ENCODE data around the gene S100A12. TPM values are rescaled to one million over a fixed set of nuclear protein-coding genes. Genes with fewer than 3 reads are reported as not detected.

S100A12 gene
- total and polyA plus RNA-seq, 2 donors (not counting 3 experiments of a cell fraction or from before 2014, with no cell fraction given), result not detected

GRCh38 chr1:153361480-153362109 lies 13.8 kb downstream of the S100A12 start:
- H2AFZ ChIP-seq (ENCODE audit: low read depth, low read length), result no peak overlapping the region
- TF ChIP-seq MYC (IDR thresholded peaks at IDR 0.05; ENCODE audit: low read depth, low read length) (no peak), CTCF (IDR thresholded peaks at IDR 0.05; ENCODE audit: extremely low read depth in 1 of 2, insufficient read depth in 1 of 2, low read depth in 1 of 2, low read length in 2 of 2) (no peak), POLR2A (IDR thresholded peaks at IDR 0.05; ENCODE audit: low read depth, low read length) (no peak)
- no peaks in the 10 kb centered on the region for H4K20me1 ChIP-seq (replicated peaks; ENCODE audit: control insufficient read depth, extremely low read depth, insufficient read depth, low read length)
- no peaks in the 10 kb centered on the region for H3K4me1 ChIP-seq (ENCODE audit: control insufficient read depth, extremely low read depth, insufficient read depth, low read length)
- DNase-seq (ENCODE audit: low read depth, low spot score) (no peak), FAIRE-seq (no peak)
- no peaks in the 10 kb centered on the region for H3K36me3 ChIP-seq (ENCODE audit: control insufficient read depth in 2 of 2, extremely low read depth in 1 of 2, insufficient read depth in 2 of 2, low read length in 2 of 2)
- BruUV-seq (replicated peaks), result no TSS peak
- ChIA-PET CTCF (interaction anchor here (1.2 to 1.7 kb wide), 2 partner anchors 9 to 134 kb away, joined by 3 to 8 read pairs; no protein-coding TSS in a partner anchor), POLR2A (no interaction called here)
- H3K4me2 ChIP-seq (ENCODE audit: insufficient read depth, low read length), result no peak overlapping the region
- no peaks in the 10 kb centered on the region for H3K79me2 ChIP-seq (ENCODE audit: control insufficient read depth, insufficient read depth, low read length)
- H3K9ac ChIP-seq (replicated peaks; ENCODE audit: extremely low read depth, insufficient read depth, low read length), result no peak overlapping the region
- no peak overlapping the region for H3K4me3 ChIP-seq (replicated peaks in 1 of 3; ENCODE audit: insufficient read depth in 1 of 3, low read depth in 1 of 3, low read length in 3 of 3)
- dilution Hi-C loops (cut with MboI; ENCODE audit: extremely low pct_ligation_motif_present, low sequenced_read_pairs) (no loop called here), intact Hi-C loops (cut with micrococcal nuclease) (no loop called here)
- H3K9me1 ChIP-seq (replicated peaks; ENCODE audit: control insufficient read depth, extremely low read depth, insufficient read depth, low read length), result no peaks in the 10 kb centered on the region
- no peak overlapping the region for H3K27ac ChIP-seq (ENCODE audit: insufficient read depth, low read depth, low read length)
- H3K27me3 ChIP-seq (ENCODE audit: control insufficient read depth in 2 of 2, insufficient read depth in 2 of 2, low read length in 2 of 2), result no peaks in the 10 kb centered on the region
- no peaks in the 10 kb centered on the region for H3K9me3 ChIP-seq (replicated peaks; ENCODE audit: control insufficient read depth, insufficient read depth, low read length)

GRCh38 chr1:153360592-153361479 lies 14.6 kb downstream of the S100A12 start:
- POLR2A ChIA-PET, result no interaction called here
- no peak for FAIRE-seq
- H3K27ac ChIP-seq (ENCODE audit: insufficient read depth, low read depth, low read length), result no peak overlapping the region
- no peaks in the 10 kb centered on the region for H3K4me1 ChIP-seq (ENCODE audit: control insufficient read depth, extremely low read depth, insufficient read depth, low read length)
- H4K20me1 ChIP-seq (replicated peaks; ENCODE audit: control insufficient read depth, extremely low read depth, insufficient read depth, low read length), result no peaks in the 10 kb centered on the region
- CTCF ChIA-PET, result interaction anchor here (0.8 to 13.2 kb wide), 4 partner anchors 8 to 149 kb away, joined by 3 to 331 read pairs (median 6); no protein-coding TSS in a partner anchor
- no peaks in the 10 kb centered on the region for H3K79me2 ChIP-seq (ENCODE audit: control insufficient read depth, insufficient read depth, low read length)
- H3K36me3 ChIP-seq (ENCODE audit: control insufficient read depth in 2 of 2, extremely low read depth in 1 of 2, insufficient read depth in 2 of 2, low read length in 2 of 2), result no peaks in the 10 kb centered on the region
- no peak overlapping the region for H3K4me2 ChIP-seq (ENCODE audit: insufficient read depth, low read length)
- no peaks in the 10 kb centered on the region for H3K27me3 ChIP-seq (ENCODE audit: control insufficient read depth in 2 of 2, insufficient read depth in 2 of 2, low read length in 2 of 2)
- dilution Hi-C loops (cut with MboI; ENCODE audit: extremely low pct_ligation_motif_present, low sequenced_read_pairs), result no loop called here
- no peak overlapping the region for H3K9ac ChIP-seq (replicated peaks; ENCODE audit: extremely low read depth, insufficient read depth, low read length)
- H3K9me1 ChIP-seq (replicated peaks; ENCODE audit: control insufficient read depth, extremely low read depth, insufficient read depth, low read length), result no peaks in the 10 kb centered on the region
- intact Hi-C loops (cut with micrococcal nuclease), result no loop called here
- H2AFZ ChIP-seq (ENCODE audit: low read depth, low read length), result no peak overlapping the region
- DNase-seq (ENCODE audit: low read depth, low spot score), result no peak
- no peaks in the 10 kb centered on the region for H3K9me3 ChIP-seq (replicated peaks; ENCODE audit: control insufficient read depth, insufficient read depth, low read length)
- no TSS peak for BruUV-seq (replicated peaks)
- TF ChIP-seq FOS (IDR thresholded peaks at IDR 0.05; ENCODE audit: borderline replicate concordance, insufficient read depth, low read length), result no peak
- no peak for TF ChIP-seq POLR2AphosphoS5 (IDR thresholded peaks at IDR 0.05; ENCODE audit: insufficient read depth, low read depth, low read length)
- no peak for TF ChIP-seq MAX (IDR thresholded peaks at IDR 0.05; ENCODE audit: insufficient read depth, insufficient read length)
- TF ChIP-seq CTCF (IDR thresholded peaks at IDR 0.05; ENCODE audit: extremely low read depth in 1 of 2, insufficient read depth in 1 of 2, low read depth in 1 of 2, low read length in 2 of 2), result no peak
- no peak for TF ChIP-seq GATA2 (IDR thresholded peaks at IDR 0.05; ENCODE audit: insufficient read depth, insufficient read length, low read depth, low read length)
- no peak for TF ChIP-seq EZH2 (IDR thresholded peaks at IDR 0.05; ENCODE audit: borderline replicate concordance, low read depth, low read length, severe bottlenecking)
- TF ChIP-seq JUN (IDR thresholded peaks at IDR 0.05; ENCODE audit: borderline replicate concordance, insufficient read depth, insufficient read length, low read depth), result no peak
- no peak for TF ChIP-seq MYC (IDR thresholded peaks at IDR 0.05; ENCODE audit: low read depth, low read length)
- no peak for TF ChIP-seq POLR2A (IDR thresholded peaks at IDR 0.05; ENCODE audit: low read depth, low read length)
- H3K4me3 ChIP-seq (replicated peaks in 1 of 3; ENCODE audit: insufficient read depth in 1 of 3, low read depth in 1 of 3, low read length in 3 of 3), result no peak overlapping the region
